PC-3 (cell line): ENCODE results near the gene AEBP1. TPM values are rescaled to one million over a fixed set of nuclear protein-coding genes. Genes with fewer than 3 reads are reported as not detected.
A peak's percentile ranks its signal among the peaks of the same experiment; 100 is the strongest.

Experiments
- ATAC-seq: fragments of 200-7000 bp; cut with Tn5 transposase; 2 replicates; pipeline ENCODE4 v1.9.1; 2020; ENCODE audit warnings: mild to moderate bottlenecking, moderate library complexity
- BruUV-seq: library from RNA; stranded (reverse); fragments of 400-500 nt; replicated peaks from 2 replicates; lab custom pipeline; 2021; lab: Mats Ljungman, UMichigan
- CTCF ChIA-PET: fragments of 300-600 bp; sonication (Branson Sonifier 250); formaldehyde crosslinking; loops from one replicate; lab custom pipeline; 2022; ENCODE audit warnings: antibody characterized with exemption; lab: Charles Lee
- POLR2A ChIA-PET: fragments of 300-600 bp; sonication (Branson Sonifier 250); formaldehyde crosslinking; loops from one replicate; lab custom pipeline; 2022; ENCODE audit warnings: antibody characterized with exemption; ENCODE audit not compliant: unreplicated experiment; lab: Charles Lee
- DNase-seq: peaks from one replicate; pipeline ENCODE4 v3.0.0-alpha.2; 2015
- H2AFZ ChIP-seq: fragments of 300-600 bp; sonication (generic); 2 replicates; pipeline ENCODE4 v1.6.0; 2016; ENCODE audit warnings: antibody characterized with exemption, low read length
- H3F3A ChIP-seq: fragments of 300-600 bp; sonication (generic); one replicate; pipeline ENCODE4 v1.6.0; 2017; ENCODE audit warnings: antibody characterized with exemption, low read length, control low read depth, mild to moderate bottlenecking; ENCODE audit not compliant: unreplicated experiment
- H3K27ac ChIP-seq: fragments of 300-600 bp; sonication (generic); 2 replicates; pipeline ENCODE4 v1.5.1; 2016; ENCODE audit warnings: mild to moderate bottlenecking, low read length
- H3K27me3 ChIP-seq: fragments of 300-600 bp; sonication (generic); 2 replicates; pipeline ENCODE4 v1.6.1; 2016; ENCODE audit warnings: low read length, mixed read lengths
- H3K36me3 ChIP-seq: fragments of 300-600 bp; sonication (generic); 2 replicates; pipeline ENCODE4 v1.6.1; 2016; ENCODE audit warnings: low read depth, mixed run types, low read length, mixed read lengths
- H3K4me1 ChIP-seq: fragments of 300-600 bp; sonication (generic); 2 replicates; pipeline ENCODE4 v1.5.1; 2016; ENCODE audit warnings: low read length; ENCODE audit not compliant: insufficient read depth
- H3K4me2 ChIP-seq: fragments of 300-600 bp; sonication (generic); 2 replicates; pipeline ENCODE4 v1.6.0; 2016; ENCODE audit warnings: low read length
- H3K4me3 ChIP-seq: fragments of 300-600 bp; sonication (generic); 2 replicates; pipeline ENCODE4 v1.5.1; 2016; ENCODE audit warnings: mild to moderate bottlenecking, low read length, mixed read lengths
- H3K79me2 ChIP-seq: fragments of 300-600 bp; sonication (generic); 2 replicates; pipeline ENCODE4 v1.6.1; 2017; ENCODE audit warnings: low read length, mixed read lengths
- H3K9ac ChIP-seq: fragments of 300-600 bp; sonication (generic); 2 replicates; pipeline ENCODE4 v1.6.0; 2016; ENCODE audit warnings: mild to moderate bottlenecking, low read length
- H3K9me2 ChIP-seq: fragments of 300-600 bp; sonication (generic); replicated peaks from 2 replicates; pipeline ENCODE4 v1.6.1; 2016; ENCODE audit warnings: mixed run types, low read length, mixed read lengths
- H3K9me3 ChIP-seq: fragments of 300-600 bp; sonication (generic); 2 replicates; pipeline ENCODE4 v1.6.1; 2016; ENCODE audit warnings: low read length, mixed read lengths
- H4K20me1 ChIP-seq: fragments of 300-600 bp; sonication (generic); 2 replicates; pipeline ENCODE4 v1.6.1; 2016; ENCODE audit warnings: low read length, mixed read lengths
- CTCF ChIP-seq: fragments of 300-600 bp; sonication (generic); conservative IDR thresholded peaks from 2 replicates; pipeline ENCODE4 v1.5.1; 2017; ENCODE audit warnings: antibody characterized with exemption, low read depth, mild to moderate bottlenecking, low read length
- EZH2 ChIP-seq: fragments of 300-600 bp; sonication (generic); IDR thresholded peaks from one replicate; pipeline ENCODE4 v1.6.1; 2017; ENCODE audit warnings: antibody characterized with exemption, mild to moderate bottlenecking, low read length; ENCODE audit not compliant: unreplicated experiment
- EZH2phosphoT487 ChIP-seq: fragments of 300-600 bp; sonication (generic); IDR thresholded peaks from 2 replicates; pipeline ENCODE4 v1.6.1; 2018; ENCODE audit warnings: mild to moderate bottlenecking, antibody characterized with exemption, low read length, borderline replicate concordance
- intact Hi-C: fragments of 100-400 bp; cut with micrococcal nuclease; formaldehyde crosslinking; loops from 2 replicates; pipeline ENCODE4 v1.9.0; 2023
- total RNA-seq: library from RNA; depleted of rRNA; stranded (reverse); fragments of >200 nt; gene quantifications from 2 replicates; pipeline ENCODE4 v1.2.3, GENCODE V29; 2014

Gene AEBP1
- total RNA-seq, 1 experiment from 2014 or later: not detected

- Histone ChIP-seq H3K4me3 (no peak overlapping the region), H3K4me2 (no peak overlapping the region), H4K20me1 (no peaks in the 10 kb centered on the region), H3K79me2 (peaks cover 5% of the 10 kb centered on the region; the same call in 1 of the 2 replicates), H3K27me3 (no peaks in the 10 kb centered on the region), H3F3A (peaks cover 9% of the 10 kb centered on the region), H3K36me3 (peaks cover 18% of the 10 kb centered on the region; the same call in 1 of the 2 replicates), H3K4me1 (peaks cover 49% of the 10 kb centered on the region), H3K9me2 (no peaks in the 10 kb centered on the region), H2AFZ (no peak overlapping the region), H3K9me3 (no peaks in the 10 kb centered on the region), H3K9ac (no peak overlapping the region), H3K27ac (peak overlapping the region; percentile 99)
- ChIA-PET POLR2A (no interaction called here), CTCF (no interaction called here)
- no TSS peak for BruUV-seq
- ATAC-seq (no peak), DNase-seq (peak; percentile 65)
- TF ChIP-seq CTCF (no peak), EZH2 (no peak), EZH2phosphoT487 (no peak)
- intact Hi-C loops: no loop called here
These were observed 28.7 kb upstream of the AEBP1 start for GRCh38 chr7:44075296-44076075.

GRCh38 chr7:44076101-44076895 is 27.8 kb upstream of the AEBP1 start:
- H3K9me2 ChIP-seq: no peaks in the 10 kb centered on the region
- H3F3A ChIP-seq: peaks cover 9% of the 10 kb centered on the region
- BruUV-seq: no TSS peak
- H3K9ac ChIP-seq: no peak overlapping the region
- no peak for ATAC-seq
- intact Hi-C loops: no loop called here
- H3K4me1 ChIP-seq: peaks cover 47% of the 10 kb centered on the region
- H3K4me2 ChIP-seq: no peak overlapping the region
- H3K4me3 ChIP-seq: no peak overlapping the region
- ChIA-PET POLR2A (no interaction called here), CTCF (no interaction called here)
- H2AFZ ChIP-seq: no peak overlapping the region
- DNase-seq: no peak
- no peaks in the 10 kb centered on the region for H4K20me1 ChIP-seq
- peaks cover 18% of the 10 kb centered on the region; the same call in 1 of the 2 replicates for H3K36me3 ChIP-seq
- no peaks in the 10 kb centered on the region for H3K9me3 ChIP-seq
- H3K27me3 ChIP-seq: no peaks in the 10 kb centered on the region
- H3K27ac ChIP-seq: no peak overlapping the region
- TF ChIP-seq CTCF (no peak), EZH2phosphoT487 (no peak), EZH2 (no peak)
- H3K79me2 ChIP-seq: peaks cover 13% of the 10 kb centered on the region

- peaks cover 40% of the 10 kb centered on the region for H3K4me1 ChIP-seq
- H3F3A ChIP-seq: peaks cover 9% of the 10 kb centered on the region
- TF ChIP-seq EZH2 (no peak), EZH2phosphoT487 (no peak), CTCF (no peak)
- DNase-seq (no peak), ATAC-seq (no peak)
- H3K27me3 ChIP-seq: no peaks in the 10 kb centered on the region
- H3K4me2 ChIP-seq: no peak overlapping the region
- H3K36me3 ChIP-seq: peaks cover 18% of the 10 kb centered on the region; the same call in 1 of the 2 replicates
- H3K9me3 ChIP-seq: no peaks in the 10 kb centered on the region
- H4K20me1 ChIP-seq: no peaks in the 10 kb centered on the region
- H3K27ac ChIP-seq: no peak overlapping the region
- no peaks in the 10 kb centered on the region for H3K9me2 ChIP-seq
- intact Hi-C loops: no loop called here
- peaks cover 21% of the 10 kb centered on the region for H3K79me2 ChIP-seq
- no TSS peak for BruUV-seq
- no peak overlapping the region for H3K4me3 ChIP-seq
- ChIA-PET POLR2A (no interaction called here), CTCF (no interaction called here)
- H3K9ac ChIP-seq: no peak overlapping the region
- H2AFZ ChIP-seq: no peak overlapping the region
These were observed 27.1 kb upstream of the AEBP1 start for GRCh38 chr7:44077061-44077460.
